Right lobe of liver (tissue), 6 donors: ENCODE measurements around the gene STAMBPL1. TPM values are rescaled to one million over a fixed set of nuclear protein-coding genes. Genes with fewer than 3 reads are reported as not detected.

ENCODE experiments used
- ATAC-seq, 4 donors: fragments of 200-7000 bp; cut with Tn5 transposase; one replicate each; pipeline ENCODE4 v1.9.1; 2020; ENCODE audit warnings: mild to moderate bottlenecking in 4 of 4, moderate library complexity in 4 of 4
- DNase-seq, 3 donors: peaks; one replicate each; pipeline ENCODE4 v3.0.0-alpha.2; 2020
- H3K27ac ChIP-seq, 3 donors: fragments of 200-600 bp; one replicate each; pipeline ENCODE4 v1.8.0; 2022
- H3K27me3 ChIP-seq, 2 donors: fragments of 200-600 bp; one replicate each; pipeline ENCODE4 v1.8.0; 2022
- H3K36me3 ChIP-seq, 4 donors: fragments of 200-600 bp; sonication (generic) in 1 of 4; one replicate each; pipeline versions ENCODE4 v1.5.1 to v1.8.0; 2017 to 2022; ENCODE audit warnings: control low read depth in 1 of 4
- H3K4me1 ChIP-seq, 4 donors: fragments of 200-600 bp; sonication (generic) in 1 of 4; one replicate each; pipeline versions ENCODE4 v1.5.1 to v1.8.0; 2017 to 2022; ENCODE audit warnings: control low read depth in 1 of 4
- H3K4me3 ChIP-seq, 3 donors: fragments of 200-600 bp; one replicate each; pipeline ENCODE4 v1.8.0; 2022
- H3K9me3 ChIP-seq, 4 donors: fragments of 200-600 bp; sonication (generic) in 1 of 4; one replicate each; pipeline versions ENCODE4 v1.5.1 to v1.8.0; 2017 to 2022; ENCODE audit warnings: control low read depth in 1 of 4
- POLR2A ChIP-seq: fragments of 450-650 bp; IDR thresholded peaks from one replicate; pipeline ENCODE4 v1.6.1; 2017; ENCODE audit warnings: antibody characterized with exemption, mild to moderate bottlenecking
- WGBS: methylation state at CpG from one replicate; pipeline ENCODE4 v1.1.6; 2018; ENCODE audit warnings: low coverage, low lambda C conversion rate; ENCODE audit not compliant: insufficient coverage; ENCODE audit errors: missing lambda C conversion rate; 5-methylcytosine and 5-hydroxymethylcytosine counted together
- intact Hi-C, 2 donors: fragments of 100-400 bp; cut with DNase I; formaldehyde crosslinking; loops; one replicate each; pipeline versions ENCODE4 v1.11.2 to v1.14.1; 2022
- total RNA-seq, 6 experiments: library from RNA; depleted of rRNA in 2 of 6; stranded (reverse); fragments of >200 nt in 2 of 6; fragmentation: NEBNext Ultra II Directional in 3 of 6; extraction: Animal tissue kit (Norgen Biotek cat#: 25700) in 3 of 6; gene quantifications; one replicate each; pipeline versions ENCODE4 v1.1.0 to v1.2.4, GENCODE V29; 2016 to 2023
- TF ChIP-seq, protein P1 (sequence below), 4 donors: fragments of 200-600 bp in 3 of 4; fragments of 450-650 bp in 1 of 4; IDR thresholded peaks; one replicate each; pipeline versions ENCODE4 v1.5.1 to v1.8.0; 2016 to 2022; ENCODE audit warnings: antibody characterized with exemption in 4 of 4, mild to moderate bottlenecking in 2 of 4
- donor health status: DM: no; HTN: yes; CAD: no.
- donor health status: DM: no; HTN: no; CAD: no.
- donor health status: DM: no; HTN: no; CAD: no.
- donor health status: DM: no; HTN: yes; CAD: no.
- donor health status: DM: no; HTN: yes; CAD: no.

STAMBPL1 gene
- total RNA-seq, 6 experiments from 2014 or later = 0.66 to 8.0 (median 4.2) TPM

DNA sequence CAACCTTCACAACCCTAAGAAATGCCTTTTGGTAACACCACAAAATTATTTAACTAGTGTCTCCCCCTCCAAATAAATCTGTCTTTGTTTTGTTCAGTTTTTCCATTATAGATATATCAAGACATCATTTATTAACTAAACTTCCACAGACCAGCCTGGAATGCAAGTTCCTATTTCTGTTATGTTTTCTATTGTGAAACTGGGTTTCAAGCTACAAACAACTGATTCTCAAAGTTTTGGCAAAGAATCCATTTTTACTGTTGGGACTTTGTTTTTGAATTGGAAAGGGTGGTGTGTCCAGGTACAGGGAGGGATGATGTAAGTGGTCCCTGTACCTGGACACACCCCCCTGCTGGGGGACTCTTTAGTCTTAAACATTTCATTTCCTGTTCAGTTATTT, 36.2 kb downstream of the STAMBPL1 start:
- Histone ChIP-seq H3K27me3 (no peaks in the 10 kb centered on the region), H3K9me3 (no peaks in the 10 kb centered on the region), H3K36me3 (no peaks in the 10 kb centered on the region), H3K27ac (no peak overlapping the region), H3K4me3 (no peak overlapping the region), H3K4me1 (no peaks in the 10 kb centered on the region)
- TF ChIP-seq POLR2A = no peak
- TF ChIP-seq, protein P1, sequence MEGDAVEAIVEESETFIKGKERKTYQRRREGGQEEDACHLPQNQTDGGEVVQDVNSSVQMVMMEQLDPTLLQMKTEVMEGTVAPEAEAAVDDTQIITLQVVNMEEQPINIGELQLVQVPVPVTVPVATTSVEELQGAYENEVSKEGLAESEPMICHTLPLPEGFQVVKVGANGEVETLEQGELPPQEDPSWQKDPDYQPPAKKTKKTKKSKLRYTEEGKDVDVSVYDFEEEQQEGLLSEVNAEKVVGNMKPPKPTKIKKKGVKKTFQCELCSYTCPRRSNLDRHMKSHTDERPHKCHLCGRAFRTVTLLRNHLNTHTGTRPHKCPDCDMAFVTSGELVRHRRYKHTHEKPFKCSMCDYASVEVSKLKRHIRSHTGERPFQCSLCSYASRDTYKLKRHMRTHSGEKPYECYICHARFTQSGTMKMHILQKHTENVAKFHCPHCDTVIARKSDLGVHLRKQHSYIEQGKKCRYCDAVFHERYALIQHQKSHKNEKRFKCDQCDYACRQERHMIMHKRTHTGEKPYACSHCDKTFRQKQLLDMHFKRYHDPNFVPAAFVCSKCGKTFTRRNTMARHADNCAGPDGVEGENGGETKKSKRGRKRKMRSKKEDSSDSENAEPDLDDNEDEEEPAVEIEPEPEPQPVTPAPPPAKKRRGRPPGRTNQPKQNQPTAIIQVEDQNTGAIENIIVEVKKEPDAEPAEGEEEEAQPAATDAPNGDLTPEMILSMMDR (IDR thresholded peaks at IDR 0.05) = no peak
- ATAC-seq (no peak), DNase-seq (no peak)
- intact Hi-C loops = no loop called here

GRCh38 chr10:88916986-88917385, 36.9 kb downstream of the STAMBPL1 start:
- H3K27ac ChIP-seq = no peak overlapping the region
- H3K36me3 ChIP-seq = no peaks in the 10 kb centered on the region
- intact Hi-C loops = no loop called here
- TF ChIP-seq, protein P1 (IDR thresholded peaks at IDR 0.05) = no peak
- TF ChIP-seq POLR2A = no peak
- H3K27me3 ChIP-seq = no peaks in the 10 kb centered on the region
- H3K9me3 ChIP-seq = no peaks in the 10 kb centered on the region
- no peak for ATAC-seq
- H3K4me3 ChIP-seq = no peak overlapping the region
- 90% methylated on average over 3 of the region's 3 CpGs for WGBS
- no peak for DNase-seq
- H3K4me1 ChIP-seq = no peaks in the 10 kb centered on the region

DNA sequence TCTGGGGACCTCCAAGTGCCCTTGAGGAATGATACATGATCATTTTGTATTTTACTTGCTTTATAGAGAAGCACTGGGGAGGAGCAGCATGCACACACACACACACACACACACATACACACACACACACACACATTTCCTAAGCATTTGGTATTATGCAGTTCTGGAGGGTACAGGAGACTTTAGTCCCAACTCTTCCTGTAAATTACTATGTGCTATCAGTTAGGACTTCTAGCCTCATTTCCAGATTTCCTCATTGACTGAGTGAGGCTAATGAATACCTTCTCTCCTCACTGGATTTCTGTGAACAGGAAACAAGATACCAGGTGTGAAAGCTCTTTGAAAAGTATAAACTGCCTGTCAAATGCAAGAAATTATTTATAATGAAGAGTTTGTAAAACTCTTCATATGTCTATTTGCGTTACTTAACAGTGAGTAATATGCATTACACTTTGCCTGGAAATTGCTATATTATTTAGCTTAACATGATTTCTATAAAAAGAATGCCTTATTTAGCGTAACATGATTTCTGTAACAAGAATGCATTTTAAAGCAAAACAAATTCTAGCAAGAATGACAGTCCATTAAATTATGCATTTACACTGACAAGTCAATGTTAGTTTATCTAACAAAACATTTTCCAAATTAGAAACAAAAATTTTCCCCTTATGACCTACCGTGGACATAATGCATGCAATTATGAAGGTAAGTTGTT, 38.3 kb downstream of the STAMBPL1 start:
- WGBS = 93% methylated on average over 3 of the region's 3 CpGs
- DNase-seq (no peak), ATAC-seq (no peak)
- no peak overlapping the region for H3K27ac ChIP-seq
- TF ChIP-seq, protein P1 (IDR thresholded peaks at IDR 0.05) = no peak
- TF ChIP-seq POLR2A = no peak
- intact Hi-C loops = no loop called here
- no peaks in the 10 kb centered on the region for H3K9me3 ChIP-seq
- H3K4me3 ChIP-seq = no peak overlapping the region
- no peaks in the 10 kb centered on the region for H3K4me1 ChIP-seq
- no peaks in the 10 kb centered on the region for H3K36me3 ChIP-seq
- no peaks in the 10 kb centered on the region for H3K27me3 ChIP-seq

DNA sequence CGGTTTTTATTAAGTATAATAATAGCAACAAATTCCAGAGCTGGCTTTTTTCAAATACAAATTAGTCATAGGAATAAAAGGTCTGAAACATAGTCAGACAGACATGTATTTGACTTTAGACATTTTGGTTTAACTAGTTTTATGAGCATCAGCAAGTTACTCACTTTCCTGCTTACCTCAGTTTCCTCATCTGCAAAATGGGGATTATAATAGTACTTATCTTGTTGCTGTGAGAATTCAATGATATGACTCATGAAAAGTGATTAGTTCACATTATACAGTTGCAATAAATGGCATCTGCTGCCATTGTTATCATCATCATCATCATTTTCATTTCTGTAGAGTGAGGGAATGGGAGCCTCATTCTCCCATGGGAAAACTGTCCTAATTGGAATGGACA, 39.0 kb downstream of the STAMBPL1 start:
- intact Hi-C loops = no loop called here
- Histone ChIP-seq H3K4me3 (no peak overlapping the region), H3K9me3 (no peaks in the 10 kb centered on the region), H3K27ac (no peak overlapping the region), H3K36me3 (no peaks in the 10 kb centered on the region), H3K4me1 (no peaks in the 10 kb centered on the region), H3K27me3 (no peaks in the 10 kb centered on the region)
- DNase-seq (no peak), ATAC-seq (no peak)
- 87% methylated on average over 1 of the region's 1 CpG for WGBS
- TF ChIP-seq POLR2A = no peak
- TF ChIP-seq, protein P1 (IDR thresholded peaks at IDR 0.05) = no peak

DNA sequence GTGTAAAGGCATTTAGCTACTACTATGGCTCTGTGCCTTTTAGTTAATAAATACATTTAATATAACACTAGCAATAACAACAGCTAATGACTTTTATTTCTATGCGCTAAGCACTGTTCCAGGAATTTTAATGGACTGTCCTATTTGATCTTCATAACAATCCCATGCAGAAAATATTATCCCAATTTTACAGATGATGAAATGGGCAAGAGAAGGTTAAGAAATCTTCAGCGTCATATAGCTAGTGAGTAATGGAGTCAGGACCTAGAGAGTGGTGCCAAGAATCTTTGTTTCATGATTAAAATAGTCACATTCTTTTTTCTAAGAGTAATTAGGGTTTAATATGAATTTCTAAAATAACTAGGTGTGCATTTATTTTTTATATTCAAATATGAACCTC, 40.2 kb downstream of the STAMBPL1 start:
- intact Hi-C loops = no loop called here
- no peaks in the 10 kb centered on the region for H3K4me1 ChIP-seq
- TF ChIP-seq, protein P1 (IDR thresholded peaks at IDR 0.05) = no peak
- no peak for TF ChIP-seq POLR2A
- H3K27ac ChIP-seq = no peak overlapping the region
- no peak for ATAC-seq
- H3K27me3 ChIP-seq = no peaks in the 10 kb centered on the region
- WGBS = 47% methylated on average over 2 of the region's 2 CpGs
- no peak overlapping the region for H3K4me3 ChIP-seq
- H3K9me3 ChIP-seq = no peaks in the 10 kb centered on the region
- H3K36me3 ChIP-seq = no peaks in the 10 kb centered on the region
- no peak for DNase-seq
